GM18517 (cell line): ENCODE measurements around the gene HADHA.

Experiments used
- ATAC-seq: cut with Tn5 transposase; IDR thresholded peaks from one replicate; pipeline ENCODE4 v1.9.1; 2021; ENCODE audit warnings: mild to moderate bottlenecking, moderate library complexity; ENCODE audit not compliant: unreplicated experiment

HADHA gene

DNA sequence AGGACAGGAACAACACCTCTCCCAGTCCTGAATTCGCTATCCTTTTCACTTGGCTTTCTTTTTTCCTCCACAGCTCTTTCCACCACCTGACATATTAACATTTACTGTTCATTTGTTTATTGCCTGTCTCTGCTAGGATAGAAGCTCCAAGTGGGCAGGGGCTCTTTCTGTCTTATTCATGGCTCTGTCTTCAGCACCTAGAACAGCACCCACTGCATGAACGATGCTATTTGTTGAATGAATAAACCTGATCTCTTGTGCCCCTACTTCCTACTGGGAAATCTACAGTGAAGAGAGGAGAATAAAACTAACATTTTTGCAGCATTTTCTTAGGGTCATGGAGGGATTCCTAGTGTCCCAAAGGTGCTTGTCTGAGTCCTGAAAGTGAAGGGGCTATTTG lies 95.9 kb downstream of the HADHA start:
- no peak for ATAC-seq

DNA sequence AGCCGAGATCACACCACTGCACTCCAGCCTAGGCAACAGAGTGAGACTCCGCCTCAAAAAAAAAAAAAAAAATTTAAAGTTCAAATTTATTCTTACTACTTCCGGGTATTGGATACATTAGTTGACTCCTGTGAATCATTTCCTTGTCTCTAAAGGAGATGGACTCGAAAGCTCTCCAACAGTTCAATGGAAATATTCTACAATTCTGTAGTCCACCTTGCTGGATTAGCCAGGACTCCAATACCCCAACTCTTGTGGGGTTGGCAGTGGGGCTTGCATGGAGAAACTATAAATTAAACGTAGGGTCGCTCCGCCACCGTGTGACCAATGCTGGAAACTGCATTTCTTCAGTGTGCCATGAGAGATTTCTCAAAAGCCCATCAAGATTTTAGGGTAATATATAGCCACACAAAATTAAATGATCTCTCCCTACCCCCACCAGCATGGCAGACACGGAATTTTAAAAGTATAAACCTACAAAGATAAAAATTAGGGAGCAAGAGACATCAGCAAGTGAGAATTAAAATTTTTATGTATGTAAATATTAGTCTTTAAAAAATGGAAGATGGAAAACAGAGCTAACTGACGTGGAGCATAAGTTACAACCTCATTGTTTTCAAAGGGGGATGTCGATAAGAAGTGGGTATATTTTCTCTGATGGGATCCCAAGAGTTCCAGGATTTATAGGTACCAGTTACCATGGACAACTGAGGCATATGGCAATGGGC lies 99.3 kb downstream of the HADHA start:
- ATAC-seq, result no peak

DNA sequence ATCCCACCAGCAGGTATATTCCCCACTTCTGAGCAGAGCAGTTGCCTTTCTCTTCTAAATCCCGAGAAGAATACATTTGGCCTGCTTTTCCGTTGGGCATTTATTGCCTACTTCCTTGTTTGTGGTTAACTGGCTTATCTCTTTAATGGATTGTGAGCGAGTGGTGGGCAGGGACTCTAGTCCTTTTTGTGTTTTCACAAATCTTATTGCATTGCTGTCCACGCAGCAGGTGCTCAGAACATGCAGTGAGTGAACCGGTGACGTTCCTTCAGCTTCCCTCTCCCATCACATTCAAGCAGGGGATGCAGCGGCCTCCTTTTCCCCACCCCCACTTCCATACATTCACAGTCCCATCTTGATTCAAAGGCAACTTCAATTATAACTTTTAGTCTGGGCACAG lies 100.4 kb downstream of the HADHA start:
- ATAC-seq, result no peak

DNA sequence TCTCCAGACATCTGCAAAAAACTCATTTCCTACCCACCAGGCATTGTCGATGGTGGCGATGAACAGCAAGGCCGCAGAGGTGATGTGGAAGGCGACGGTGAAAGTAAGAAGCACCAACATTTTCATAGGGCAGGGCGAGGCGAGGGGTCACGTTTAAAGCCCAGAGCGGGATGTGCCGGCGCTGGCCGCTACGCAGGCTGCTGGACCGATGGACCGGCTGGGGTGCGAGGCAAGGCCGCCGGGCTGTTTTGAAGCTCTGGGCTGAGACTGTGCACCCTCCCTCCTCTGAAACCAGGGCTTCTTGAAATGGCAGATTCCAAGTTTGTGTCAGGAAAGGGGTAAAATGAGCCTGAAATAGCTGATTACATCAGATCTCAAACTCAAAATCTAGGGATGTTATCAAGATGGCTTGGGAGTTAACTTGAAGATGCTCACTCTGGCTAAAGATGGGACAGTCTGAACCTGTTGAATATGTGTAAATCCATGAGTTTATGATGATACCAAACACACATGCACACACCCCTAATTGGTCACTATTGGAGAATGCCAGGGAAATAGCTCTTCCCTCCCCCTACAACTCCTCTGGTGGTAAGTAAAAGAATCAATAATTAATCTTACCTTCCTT lies 103.2 kb downstream of the HADHA start:
- ATAC-seq, result no peak
